ENCODE results near the gene P2RY8. TPM values are rescaled to one million over a fixed set of nuclear protein-coding genes. Genes with fewer than 3 reads are reported as not detected.
"Not testable (repeated sequence)": the region's sequence is repeated elsewhere in the genome, so short reads cannot be mapped to it uniquely, and the experiment has no call there.

P2RY8 gene
- 0.17 and 0.79 TPM in 2 replicates for total RNA-seq

GRCh38 chrX:1537031-1537715 lies at the start of gene P2RY8:
TSS of gene P2RY8 (minus strand) at chrX:1537185. CDS start at chrX:1466558, 70,627 bp downstream.
- DNase-seq = peak; percentile 64

- no peak for DNase-seq
These were observed 47.4 kb upstream of the P2RY8 start for GRCh38 chrX:1584237-1585011.

GRCh38 chrX:1582686-1583437 lies 45.9 kb upstream of the P2RY8 start:
- DNase-seq = peak; percentile 64

GRCh38 chrX:1581132-1581531 lies 44.1 kb upstream of the P2RY8 start:
- DNase-seq = peak; percentile 82

- no peak for DNase-seq
These were observed 41.7 kb upstream of the P2RY8 start for GRCh38 chrX:1578511-1579173.

- DNase-seq = no peak
These were observed 40.9 kb upstream of the P2RY8 start for GRCh38 chrX:1577845-1578244.

- no peak for DNase-seq
These were observed 39.4 kb upstream of the P2RY8 start for GRCh38 chrX:1576201-1576992.

- not testable (repeated sequence) for DNase-seq
These were observed 37.2 kb upstream of the P2RY8 start for GRCh38 chrX:1574181-1574580.

GRCh38 chrX:1564750-1565683 lies 28.0 kb upstream of the P2RY8 start:
- no peak for DNase-seq

GRCh38 chrX:1564077-1564476 lies 27.1 kb upstream of the P2RY8 start:
- not testable (repeated sequence) for DNase-seq

- DNase-seq = no peak
These were observed 24.2 kb upstream of the P2RY8 start for GRCh38 chrX:1561164-1561563.

- DNase-seq = no peak
These were observed 21.9 kb upstream of the P2RY8 start for GRCh38 chrX:1558761-1559468.

GRCh38 chrX:1557442-1557841 lies 20.5 kb upstream of the P2RY8 start:
- DNase-seq = not testable (repeated sequence)

- no peak for DNase-seq
These were observed 18.4 kb upstream of the P2RY8 start for GRCh38 chrX:1555370-1555769.

- DNase-seq = no peak
These were observed 17.7 kb upstream of the P2RY8 start for GRCh38 chrX:1554469-1555210.

GRCh38 chrX:1551959-1552546 lies 15.1 kb upstream of the P2RY8 start:
- no peak for DNase-seq

- peak; percentile 33 for DNase-seq
These were observed 9.8 kb upstream of the P2RY8 start for GRCh38 chrX:1546691-1547251.

GRCh38 chrX:1545776-1546408 lies 8.9 kb upstream of the P2RY8 start:
- no peak for DNase-seq

Measured in dermis blood vessel endothelial cell (primary cell).